NB4 (cell line): ENCODE measurements around the gene NUS1.

Experiments used
- MYC ChIP-seq: IDR thresholded peaks from 2 replicates; pipeline ENCODE4 v1.6.1; 2011; ENCODE audit warnings: low read depth, low read length
- POLR2A ChIP-seq: IDR thresholded peaks from 2 replicates; pipeline ENCODE4 v1.6.1; 2011; ENCODE audit warnings: mild to moderate bottlenecking; ENCODE audit not compliant: insufficient read length; ENCODE audit errors: extremely low read depth
- TF ChIP-seq, protein P1 (sequence below): IDR thresholded peaks from one replicate; pipeline ENCODE4 v1.5.1; 2012; ENCODE audit warnings: low read depth, low read length

DNA sequence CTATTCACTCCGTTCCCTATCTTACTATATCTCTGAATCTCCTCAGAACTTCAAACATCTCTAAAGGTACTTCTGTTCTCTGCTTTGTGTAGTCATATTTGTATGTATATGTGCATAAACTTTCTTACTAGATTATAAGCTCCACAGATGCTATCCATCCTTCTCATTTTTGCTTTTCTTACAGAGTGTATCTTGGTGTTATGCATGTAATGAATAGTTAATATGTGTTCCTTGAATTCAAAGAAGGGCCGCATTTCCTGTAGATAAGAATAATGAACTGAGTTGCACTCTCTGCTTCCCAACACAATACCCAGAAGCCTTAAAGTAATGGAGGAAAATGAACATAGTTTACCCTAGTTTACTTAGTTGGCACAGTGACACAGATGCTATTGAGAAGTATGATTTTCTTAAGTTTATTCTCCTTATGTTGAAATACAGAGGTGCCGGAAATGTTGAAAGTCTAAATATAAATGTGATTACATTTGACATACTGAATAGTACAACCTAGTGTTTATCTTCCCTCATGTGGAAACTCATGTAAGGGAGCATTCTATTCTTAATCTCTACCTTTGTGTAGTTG, 6.0 kb downstream of the NUS1 start:
- TF ChIP-seq, protein P1, sequence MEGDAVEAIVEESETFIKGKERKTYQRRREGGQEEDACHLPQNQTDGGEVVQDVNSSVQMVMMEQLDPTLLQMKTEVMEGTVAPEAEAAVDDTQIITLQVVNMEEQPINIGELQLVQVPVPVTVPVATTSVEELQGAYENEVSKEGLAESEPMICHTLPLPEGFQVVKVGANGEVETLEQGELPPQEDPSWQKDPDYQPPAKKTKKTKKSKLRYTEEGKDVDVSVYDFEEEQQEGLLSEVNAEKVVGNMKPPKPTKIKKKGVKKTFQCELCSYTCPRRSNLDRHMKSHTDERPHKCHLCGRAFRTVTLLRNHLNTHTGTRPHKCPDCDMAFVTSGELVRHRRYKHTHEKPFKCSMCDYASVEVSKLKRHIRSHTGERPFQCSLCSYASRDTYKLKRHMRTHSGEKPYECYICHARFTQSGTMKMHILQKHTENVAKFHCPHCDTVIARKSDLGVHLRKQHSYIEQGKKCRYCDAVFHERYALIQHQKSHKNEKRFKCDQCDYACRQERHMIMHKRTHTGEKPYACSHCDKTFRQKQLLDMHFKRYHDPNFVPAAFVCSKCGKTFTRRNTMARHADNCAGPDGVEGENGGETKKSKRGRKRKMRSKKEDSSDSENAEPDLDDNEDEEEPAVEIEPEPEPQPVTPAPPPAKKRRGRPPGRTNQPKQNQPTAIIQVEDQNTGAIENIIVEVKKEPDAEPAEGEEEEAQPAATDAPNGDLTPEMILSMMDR = no peak
- TF ChIP-seq POLR2A = no peak
- no peak for TF ChIP-seq MYC
